ENCODE measurements around the gene INPP5A. TPM values are rescaled to one million over a fixed set of nuclear protein-coding genes. Genes with fewer than 3 reads are reported as not detected.

INPP5A gene
- total RNA-seq, 1 donor from 2014 or later = 14.2 TPM

GRCh38 chr10:132593389-132593788 is 55.8 kb downstream of the INPP5A start:
- peaks cover 7% of the 10 kb centered on the region for H4K20me1 ChIP-seq (ENCODE audit: low read depth)
- H3K36me3 ChIP-seq = no peaks in the 10 kb centered on the region
- Mint-ChIP-seq H3K36me3 (peaks cover 10% of the 10 kb centered on the region), H3K4me1 (peaks cover 13% of the 10 kb centered on the region), H3K4me3 (no peak overlapping the region), H3K27ac (no peak overlapping the region), H3K9me3 (peaks cover 13% of the 10 kb centered on the region), H3K27me3 (ENCODE audit: insufficient read depth, low read depth) (peaks cover 7% of the 10 kb centered on the region)
- H2AFZ ChIP-seq (replicated peaks) = no peak overlapping the region
- H3K4me1 ChIP-seq = peaks cover 13% of the 10 kb centered on the region
- H3K9me3 ChIP-seq (ENCODE audit: low read depth) = no peaks in the 10 kb centered on the region
- no peak for TF ChIP-seq EZH2 (IDR thresholded peaks at IDR 0.05)
- TF ChIP-seq EZH2phosphoT487 (IDR thresholded peaks at IDR 0.05) = no peak
- TF ChIP-seq CTCF (IDR thresholded peaks at IDR 0.05) = no peak
- H3F3A ChIP-seq (ENCODE audit: low read depth) = no peaks in the 10 kb centered on the region
- H3K27ac ChIP-seq = no peak overlapping the region
- no peak overlapping the region for H3K4me3 ChIP-seq
- no peak for DNase-seq (ENCODE audit: low spot score)
- no peak overlapping the region for H3K9ac ChIP-seq
- H3K79me2 ChIP-seq (ENCODE audit: low read depth) = no peaks in the 10 kb centered on the region
- H3K27me3 ChIP-seq = no peaks in the 10 kb centered on the region
- H3K4me2 ChIP-seq = no peak overlapping the region

- Histone ChIP-seq H3K4me3 (no peak overlapping the region), H3K4me2 (no peak overlapping the region), H3K4me1 (peaks cover 13% of the 10 kb centered on the region), H3K27me3 (no peaks in the 10 kb centered on the region), H4K20me1 (ENCODE audit: low read depth) (peaks cover 7% of the 10 kb centered on the region), H2AFZ (replicated peaks) (no peak overlapping the region), H3K36me3 (no peaks in the 10 kb centered on the region), H3K79me2 (ENCODE audit: low read depth) (no peaks in the 10 kb centered on the region), H3K9me3 (ENCODE audit: low read depth) (no peaks in the 10 kb centered on the region), H3K9ac (no peak overlapping the region), H3F3A (ENCODE audit: low read depth) (no peaks in the 10 kb centered on the region), H3K27ac (no peak overlapping the region)
- no peak for DNase-seq (ENCODE audit: low spot score)
- H3K36me3 Mint-ChIP-seq = peaks cover 13% of the 10 kb centered on the region
- no peak overlapping the region for H3K4me3 Mint-ChIP-seq
- H3K27ac Mint-ChIP-seq = no peak overlapping the region
- TF ChIP-seq EZH2phosphoT487 (IDR thresholded peaks at IDR 0.05) = no peak
- no peak for TF ChIP-seq CTCF (IDR thresholded peaks at IDR 0.05)
- TF ChIP-seq EZH2 (IDR thresholded peaks at IDR 0.05) = no peak
- H3K27me3 Mint-ChIP-seq (ENCODE audit: insufficient read depth, low read depth) = peaks cover 7% of the 10 kb centered on the region
- peaks cover 17% of the 10 kb centered on the region for H3K9me3 Mint-ChIP-seq
- H3K4me1 Mint-ChIP-seq = peaks cover 16% of the 10 kb centered on the region
Measured at GRCh38 chr10:132593900-132594876, 56.6 kb downstream of the INPP5A start.

- H3K4me3 ChIP-seq = no peak overlapping the region
- no peaks in the 10 kb centered on the region for H3K27me3 ChIP-seq
- no peak overlapping the region for H2AFZ ChIP-seq (replicated peaks)
- H3K4me2 ChIP-seq = no peak overlapping the region
- no peak for DNase-seq (ENCODE audit: low spot score)
- H3F3A ChIP-seq (ENCODE audit: low read depth) = no peaks in the 10 kb centered on the region
- H3K36me3 ChIP-seq = no peaks in the 10 kb centered on the region
- Mint-ChIP-seq H3K27ac (no peak overlapping the region), H3K27me3 (ENCODE audit: insufficient read depth, low read depth) (peaks cover 7% of the 10 kb centered on the region), H3K9me3 (peaks cover 18% of the 10 kb centered on the region), H3K36me3 (peaks cover 14% of the 10 kb centered on the region), H3K4me1 (peaks cover 16% of the 10 kb centered on the region), H3K4me3 (no peak overlapping the region)
- no peak overlapping the region for H3K9ac ChIP-seq
- peaks cover 13% of the 10 kb centered on the region for H3K4me1 ChIP-seq
- no peaks in the 10 kb centered on the region for H3K79me2 ChIP-seq (ENCODE audit: low read depth)
- H3K9me3 ChIP-seq (ENCODE audit: low read depth) = no peaks in the 10 kb centered on the region
- no peak overlapping the region for H3K27ac ChIP-seq
- peaks cover 7% of the 10 kb centered on the region for H4K20me1 ChIP-seq (ENCODE audit: low read depth)
- TF ChIP-seq EZH2phosphoT487 (IDR thresholded peaks at IDR 0.05) (no peak), CTCF (IDR thresholded peaks at IDR 0.05) (no peak)
Measured at GRCh38 chr10:132595021-132595420, 57.4 kb downstream of the INPP5A start.
